NCI-H446 treated with DMSO at 0.1 percent for 48 hours (cell line): ENCODE results near the gene TRIM67.
"Not testable (repeated sequence)": the region's sequence is repeated elsewhere in the genome, so short reads cannot be mapped to it uniquely, and the experiment has no call there.

Experiments
- DNase-seq: peaks from one replicate; lab custom pipeline; 2025; lab: John Stamatoyannopoulos, UW

Gene TRIM67

DNA sequence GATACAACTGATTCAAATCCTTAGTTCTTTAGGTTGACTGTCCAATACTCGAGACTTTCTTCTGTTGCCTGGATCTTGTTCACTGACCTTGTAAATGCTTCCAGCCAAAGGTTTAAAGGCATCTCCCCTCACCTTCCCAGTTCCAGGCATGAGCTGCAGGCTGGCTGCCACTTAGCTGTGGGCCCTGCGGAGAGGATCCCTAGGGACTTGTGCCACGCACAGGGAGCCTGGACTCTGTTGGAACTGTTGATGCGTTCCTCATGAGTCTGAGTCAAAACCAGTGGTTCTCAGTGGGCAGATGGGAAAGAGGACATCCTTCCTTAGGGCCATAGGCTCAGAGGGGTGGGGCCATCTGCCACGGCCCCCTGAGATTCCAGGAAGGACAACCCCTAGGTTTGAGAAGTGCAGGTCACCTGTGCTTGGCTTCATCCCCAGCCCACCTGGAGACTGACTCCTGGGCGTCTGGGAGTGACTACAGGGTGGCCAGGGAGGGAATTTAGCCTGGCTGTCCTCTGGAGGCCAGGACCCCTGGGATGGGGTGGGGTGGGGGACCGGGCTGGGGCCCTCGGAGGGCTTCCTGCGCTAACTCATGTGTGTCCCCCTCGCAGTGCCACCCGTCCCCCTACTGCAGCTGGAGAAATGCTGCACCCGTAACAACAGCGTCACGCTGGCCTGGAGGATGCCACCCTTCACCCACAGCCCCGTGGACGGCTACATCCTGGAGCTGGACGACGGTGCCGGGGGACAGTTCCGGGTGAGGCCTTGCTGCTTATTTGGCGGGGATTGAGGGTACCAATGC lies 41.6 kb downstream of the TRIM67 start:
- no peak for DNase-seq

DNA sequence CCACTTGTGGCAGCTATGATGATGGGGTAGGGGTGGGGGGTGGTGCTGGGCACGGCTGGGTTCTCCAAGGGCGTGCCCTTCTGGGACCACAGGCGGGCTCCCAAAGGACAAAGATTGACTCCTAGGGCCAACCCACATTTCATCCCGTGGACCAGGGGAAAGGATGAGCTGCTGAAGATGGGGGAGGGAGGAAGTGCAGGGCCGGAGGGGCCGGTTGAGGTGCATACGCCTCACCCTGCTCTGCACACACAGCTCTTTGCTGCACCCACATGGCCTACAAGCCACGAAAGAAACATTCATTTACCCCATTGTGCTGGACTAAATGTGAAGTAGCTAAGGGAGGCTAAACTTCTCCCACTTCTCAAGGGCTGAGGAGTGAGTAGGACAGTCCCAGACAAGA lies 45.0 kb downstream of the TRIM67 start:
- no peak for DNase-seq

- DNase-seq = no peak
Measured at GRCh38 chr1:231207437-231207836, 45.6 kb downstream of the TRIM67 start.

GRCh38 chr1:231208980-231209379 lies 47.1 kb downstream of the TRIM67 start:
- DNase-seq = no peak

DNA sequence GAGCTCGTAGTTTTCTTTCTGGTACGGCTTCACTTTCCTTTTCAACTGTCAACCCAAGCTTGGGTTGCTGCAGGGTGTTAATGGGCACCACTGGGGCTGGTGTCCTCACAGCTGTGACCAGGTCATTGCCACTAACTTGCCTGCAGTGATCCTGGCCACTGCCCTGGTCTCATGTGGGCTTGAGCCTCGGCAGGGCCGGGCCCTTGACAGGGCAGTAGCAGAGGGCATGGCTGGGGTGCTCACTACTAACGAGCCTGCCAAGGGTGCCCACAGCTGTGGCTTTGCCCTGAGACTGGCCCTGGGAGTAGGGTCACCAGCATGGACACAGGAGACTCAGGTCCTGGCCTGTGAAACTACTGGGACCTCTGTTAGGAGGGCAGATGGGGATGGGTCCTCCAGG lies 47.7 kb downstream of the TRIM67 start:
- DNase-seq = no peak

DNA sequence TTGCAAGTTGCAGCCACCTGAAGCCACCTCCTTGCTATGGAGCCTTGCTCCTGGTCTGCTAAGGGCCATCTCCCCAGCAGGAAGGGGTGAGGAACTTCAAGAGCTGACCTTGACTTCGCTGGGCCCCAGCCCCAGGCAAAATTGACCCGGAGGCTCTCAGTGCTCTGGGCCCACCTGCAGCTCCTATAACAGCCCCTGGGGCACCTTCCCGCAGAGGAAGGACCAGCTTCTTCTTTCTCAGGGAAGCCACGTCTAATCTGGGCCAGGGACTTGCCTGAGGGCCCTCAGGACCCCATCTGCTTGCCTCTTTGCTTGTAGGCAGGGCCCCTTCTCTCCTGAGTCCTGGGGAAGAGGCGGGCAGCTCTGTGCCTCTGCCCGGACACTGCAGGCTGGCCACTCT lies 48.3 kb downstream of the TRIM67 start:
- DNase-seq = no peak

DNA sequence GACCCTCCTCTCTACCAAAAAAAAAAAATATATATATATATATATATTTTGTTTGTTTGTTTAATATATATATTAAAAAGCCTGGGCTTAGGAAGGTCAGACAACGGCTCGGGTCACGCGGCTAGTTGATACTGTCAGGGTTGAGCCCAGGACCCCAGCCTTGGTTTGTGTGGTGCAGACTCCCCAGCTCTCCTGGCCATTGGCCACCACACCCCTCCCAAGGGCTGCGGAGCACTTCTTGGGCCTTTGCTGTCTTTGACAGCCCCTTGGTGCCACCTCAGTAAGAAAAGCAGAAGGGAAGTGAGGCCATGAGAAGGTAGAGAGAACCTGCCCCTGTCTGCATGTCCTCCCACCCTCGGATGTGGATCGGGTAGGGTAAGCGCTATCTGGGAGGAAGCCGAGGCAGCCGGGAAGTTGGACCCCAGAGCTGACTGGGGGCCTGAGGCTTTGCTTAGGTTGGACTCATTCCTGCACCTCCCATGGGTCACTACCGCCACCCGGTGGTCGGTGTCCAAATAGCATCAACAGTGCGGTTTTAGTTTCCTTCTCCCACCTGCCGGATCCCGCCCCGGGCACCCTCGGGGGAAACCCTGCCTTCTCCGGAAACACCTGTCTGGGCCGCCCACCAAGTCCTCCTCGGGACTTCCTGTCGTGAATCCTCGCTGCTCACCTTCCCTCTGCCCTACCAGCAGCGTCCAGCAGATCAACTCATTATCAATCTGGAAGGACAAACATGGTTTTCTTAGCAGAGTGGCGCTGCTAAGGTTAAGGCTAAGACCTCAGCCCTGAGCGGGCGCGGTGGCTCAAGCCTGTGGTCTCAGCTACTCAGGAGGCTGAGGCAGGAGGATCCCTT lies 49.4 kb downstream of the TRIM67 start:
- peak; percentile 17 for DNase-seq

DNA sequence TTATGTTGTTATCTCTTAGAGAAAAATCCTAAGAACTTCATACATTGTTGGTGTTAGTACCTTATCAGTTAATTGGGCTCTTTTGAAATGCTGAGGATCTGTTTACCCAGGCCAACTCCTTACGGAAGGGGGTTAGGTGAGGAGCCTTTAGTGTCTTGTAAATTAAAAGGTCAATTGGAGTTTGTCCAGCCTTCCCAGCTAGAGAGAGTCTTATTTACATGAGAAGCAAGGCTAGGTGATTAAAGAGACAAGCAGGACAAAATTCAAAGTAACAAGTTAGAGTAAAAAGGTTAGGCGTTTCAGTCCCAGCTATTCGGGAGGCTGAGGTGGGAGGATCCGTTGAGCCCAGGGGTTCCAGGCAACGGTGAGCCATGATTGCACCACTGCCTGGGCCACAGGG lies 50.4 kb downstream of the TRIM67 start:
- DNase-seq = not testable (repeated sequence)

DNA sequence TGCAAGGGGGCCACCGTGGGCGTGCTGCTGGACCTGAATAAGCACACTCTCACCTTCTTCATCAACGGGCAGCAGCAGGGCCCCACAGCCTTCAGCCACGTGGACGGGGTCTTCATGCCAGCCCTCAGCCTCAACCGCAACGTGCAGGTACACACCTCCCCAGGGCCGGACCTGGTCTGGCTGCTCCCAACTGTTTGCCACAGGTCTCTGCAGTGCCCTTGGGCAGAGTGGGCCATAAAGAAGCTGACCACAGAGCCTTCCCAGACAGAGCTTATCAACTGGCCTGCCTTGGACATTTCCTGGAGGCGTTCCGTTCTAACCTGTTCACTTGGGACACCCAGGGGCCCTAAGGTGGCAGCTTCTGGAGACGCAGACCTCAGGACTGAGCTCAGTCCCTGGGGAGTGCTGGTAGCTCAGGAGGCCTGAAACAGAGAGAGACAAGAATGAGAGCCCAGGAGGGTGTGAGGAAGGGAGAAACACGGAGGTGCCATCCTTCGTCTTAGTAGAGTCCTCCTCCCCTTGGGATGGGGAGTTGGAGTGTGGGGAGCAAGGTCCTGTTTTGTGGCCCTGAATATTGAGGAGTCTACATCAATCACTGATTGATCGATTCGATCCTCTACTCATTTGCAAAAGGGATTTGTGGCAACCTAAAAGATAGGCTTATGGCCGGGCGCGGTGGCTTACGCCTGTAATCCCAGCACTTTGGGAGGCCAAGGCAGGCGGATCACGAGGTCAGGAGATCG lies 52.1 kb downstream of the TRIM67 start:
- no peak for DNase-seq

DNA sequence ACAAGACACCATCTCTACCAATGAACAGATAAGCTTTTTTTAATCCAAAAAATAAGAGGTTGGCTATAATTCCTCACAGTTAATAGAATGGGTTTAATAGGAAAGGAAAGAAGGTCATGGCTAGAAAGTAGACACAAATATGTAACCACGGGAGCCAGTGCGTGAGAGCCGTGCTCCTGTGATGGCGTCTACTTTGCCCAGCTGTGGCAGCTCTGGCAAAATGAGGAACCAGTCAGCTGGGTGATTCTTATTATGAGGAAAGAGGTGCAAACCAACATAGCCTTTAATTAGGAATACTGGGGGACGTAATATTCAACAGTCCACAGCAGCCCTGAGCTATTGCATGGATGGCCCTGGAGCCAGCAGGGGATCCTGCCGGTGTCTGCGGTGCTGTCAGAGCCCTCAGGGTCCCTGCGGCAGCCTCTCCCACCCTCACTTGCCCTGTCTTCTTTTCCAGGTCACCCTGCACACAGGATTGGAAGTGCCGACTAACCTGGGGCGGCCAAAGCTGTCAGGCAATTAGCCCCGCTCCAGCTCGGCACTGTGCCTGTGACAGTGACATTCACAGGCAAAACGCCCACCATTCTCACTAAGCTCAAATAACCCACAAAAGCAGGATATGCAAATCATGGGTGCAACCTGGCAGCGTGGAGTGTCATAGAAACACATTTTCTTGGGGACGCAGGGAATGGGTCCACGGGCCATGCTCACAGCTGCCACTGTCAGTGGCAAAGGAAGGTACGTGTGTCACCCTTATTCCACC lies 53.2 kb downstream of the TRIM67 start:
- DNase-seq = no peak

GRCh38 chr1:231215681-231216385 lies 54.0 kb downstream of the TRIM67 start:
- no peak for DNase-seq

DNA sequence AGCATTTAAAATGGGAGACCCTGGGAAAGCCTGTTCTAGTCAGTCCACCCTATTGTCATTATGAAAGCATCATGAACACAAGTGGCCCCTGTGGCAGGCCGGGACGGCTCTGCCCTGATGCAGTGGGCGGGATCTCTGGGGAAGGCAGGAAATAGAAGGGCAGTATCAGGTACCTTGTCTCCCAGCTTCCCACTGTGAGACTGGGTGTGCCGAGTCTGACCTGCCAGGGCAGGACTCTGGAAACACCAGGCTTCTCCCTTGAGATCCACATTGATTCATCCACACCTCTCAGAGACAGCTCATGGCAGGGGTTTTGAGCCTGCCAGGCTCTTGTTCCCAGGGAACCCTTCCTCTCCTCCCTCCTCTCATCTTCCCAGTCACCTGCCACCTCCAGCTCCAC lies 54.6 kb downstream of the TRIM67 start:
- DNase-seq = no peak

- DNase-seq = no peak
Measured at GRCh38 chr1:231217056-231217455, 55.2 kb downstream of the TRIM67 start.

DNA sequence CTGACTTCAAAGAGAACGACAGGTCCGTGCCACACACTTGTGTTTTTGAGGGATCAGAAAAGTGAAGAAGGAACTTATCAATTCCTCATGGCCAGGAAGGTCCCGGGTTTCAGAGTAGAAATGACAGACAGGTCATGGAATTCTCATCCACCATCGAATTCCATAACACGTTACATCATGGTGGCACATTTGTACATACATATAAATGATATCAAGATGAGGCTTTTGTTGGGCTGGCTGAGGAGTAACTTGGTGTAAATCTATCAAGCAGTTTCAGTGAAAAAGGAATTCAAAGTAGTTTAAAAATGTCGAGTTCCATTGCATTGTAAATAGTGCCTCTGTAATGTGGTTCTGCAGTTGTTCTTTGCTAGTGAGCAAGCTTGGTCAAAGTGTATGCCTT lies 56.2 kb downstream of the TRIM67 start:
- DNase-seq = no peak

DNA sequence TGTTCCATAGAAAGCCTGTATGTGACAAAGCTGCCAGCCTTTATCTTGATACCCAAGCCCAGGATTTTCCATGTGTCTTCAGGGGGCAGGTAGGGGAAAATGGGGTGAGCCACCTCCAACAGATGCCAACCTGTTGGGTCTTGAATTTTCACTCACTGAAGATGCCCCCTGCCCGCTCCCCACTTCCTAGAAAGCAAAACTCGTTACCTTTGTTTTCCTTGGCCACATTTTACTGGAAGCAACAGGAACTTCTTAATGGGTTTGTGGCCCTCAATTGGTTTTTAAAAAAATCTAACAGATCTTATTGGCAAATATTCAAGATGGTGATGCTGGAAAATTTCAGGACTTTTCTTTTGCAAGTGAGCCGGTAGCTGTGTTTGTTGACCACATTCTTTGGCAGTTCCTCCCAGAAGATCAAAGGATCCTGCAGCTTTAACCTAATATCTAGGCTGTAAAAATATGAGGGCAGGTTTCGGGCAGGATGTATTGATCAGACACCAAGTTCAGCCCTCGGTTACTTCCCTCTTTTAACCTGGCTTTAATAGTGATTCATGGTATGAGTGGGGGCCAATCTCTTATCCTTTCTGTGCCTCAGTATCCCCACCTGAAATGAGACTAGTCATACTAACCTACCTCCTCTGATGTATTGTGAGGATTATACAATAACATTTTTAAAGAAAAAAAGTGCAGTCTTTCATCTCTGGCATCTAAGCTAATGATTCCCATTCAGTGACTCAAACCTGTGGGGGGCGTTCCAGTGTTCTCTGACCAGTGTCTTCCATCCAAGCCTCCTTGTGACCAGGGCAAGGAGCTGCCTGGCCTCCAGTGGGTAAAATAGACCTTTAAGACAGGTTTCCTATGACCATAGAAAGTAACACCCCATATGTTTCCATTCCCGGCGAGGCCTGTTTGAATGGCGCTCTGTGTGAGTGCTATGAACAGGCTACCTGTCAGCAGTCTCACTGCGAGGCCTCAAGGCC lies 57.9 kb downstream of the TRIM67 start:
- no peak for DNase-seq

- DNase-seq = no peak
Measured at GRCh38 chr1:231220801-231221200, 58.9 kb downstream of the TRIM67 start.

DNA sequence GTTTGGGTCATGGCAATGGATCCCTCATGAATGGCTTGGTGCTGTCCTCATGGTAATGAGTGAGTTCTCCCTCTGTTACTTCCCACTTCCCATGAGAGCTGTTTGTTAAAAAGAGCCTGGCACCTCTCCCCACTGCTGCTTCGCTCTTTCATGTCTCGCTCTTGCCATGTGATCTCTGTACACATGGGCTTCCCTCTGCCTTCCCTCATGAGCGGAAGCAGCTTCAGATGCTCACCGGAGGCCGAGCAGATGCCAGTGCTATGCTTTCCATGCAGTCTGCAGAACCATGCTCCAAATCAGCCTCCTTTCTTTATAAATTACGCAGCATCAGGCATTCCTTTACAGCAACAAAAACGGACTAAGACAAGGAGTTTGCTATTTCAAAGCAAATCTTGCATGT lies 64.3 kb downstream of the TRIM67 start:
- no peak for DNase-seq

DNA sequence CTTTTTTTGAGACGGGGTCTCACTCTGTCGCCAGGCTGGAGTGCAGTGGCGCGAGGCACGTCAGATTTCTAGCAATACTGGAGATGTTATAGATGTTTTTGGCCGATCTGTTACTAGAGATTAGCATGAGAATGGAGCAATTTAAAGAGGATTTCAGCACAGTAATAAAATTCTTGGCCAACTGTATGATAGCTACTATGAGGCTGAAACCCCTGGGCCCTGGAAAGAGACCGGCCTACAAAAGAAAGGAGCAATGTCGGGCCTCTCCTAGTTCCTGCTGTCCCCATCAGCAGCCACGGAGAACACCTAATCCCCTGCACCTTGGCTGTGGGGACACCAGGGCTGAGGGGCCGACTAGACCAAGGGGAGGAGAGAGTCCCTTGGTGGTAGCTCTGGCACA lies 69.7 kb downstream of the TRIM67 start:
- DNase-seq = no peak

- no peak for DNase-seq
Measured at GRCh38 chr1:231232870-231233734, 71.2 kb downstream of the TRIM67 start.
